ENCODE measurements around the gene JPH3.

JPH3 gene

GRCh38 chr16:87682852-87683399 lies 80.6 kb downstream of the JPH3 start:
- no peak for TF ChIP-seq ZNF274 (IDR thresholded peaks at IDR 0.05; ENCODE audit: low read depth, low read length)
- TF ChIP-seq SUZ12 (IDR thresholded peaks at IDR 0.05; ENCODE audit: extremely low read depth, insufficient read depth, insufficient read length), result no peak
- no peak for TF ChIP-seq YY1 (IDR thresholded peaks at IDR 0.05; ENCODE audit: insufficient read depth, insufficient read length)
- no peak for DNase-seq (ENCODE audit: low read depth, low spot score)
- no peaks in the 10 kb centered on the region for H3K9me3 ChIP-seq (ENCODE audit: insufficient read depth, low read length)
- peaks cover 7% of the 10 kb centered on the region for H3K4me1 ChIP-seq (ENCODE audit: insufficient read depth, insufficient read length)
- H3K27me3 ChIP-seq (ENCODE audit: insufficient read depth, insufficient read length), result no peaks in the 10 kb centered on the region
- H3K9ac ChIP-seq (ENCODE audit: insufficient read length, low read depth), result no peak overlapping the region
- peaks cover 4% of the 10 kb centered on the region for H3K36me3 ChIP-seq (ENCODE audit: insufficient read depth, insufficient read length, low read length)
- no peak overlapping the region for H3K4me3 ChIP-seq (ENCODE audit: insufficient read length, low read depth)

GRCh38 chr16:87684106-87684677 lies 81.9 kb downstream of the JPH3 start:
- Histone ChIP-seq H3K9ac (ENCODE audit: insufficient read length, low read depth) (no peak overlapping the region), H3K4me1 (ENCODE audit: insufficient read depth, insufficient read length) (peaks cover 9% of the 10 kb centered on the region), H3K36me3 (ENCODE audit: insufficient read depth, insufficient read length, low read length) (peaks cover 4% of the 10 kb centered on the region), H3K4me3 (ENCODE audit: insufficient read length, low read depth) (no peak overlapping the region), H3K9me3 (ENCODE audit: insufficient read depth, low read length) (no peaks in the 10 kb centered on the region), H3K27me3 (ENCODE audit: insufficient read depth, insufficient read length) (no peaks in the 10 kb centered on the region)
- TF ChIP-seq YY1 (IDR thresholded peaks at IDR 0.05; ENCODE audit: insufficient read depth, insufficient read length) (no peak), ZNF274 (IDR thresholded peaks at IDR 0.05; ENCODE audit: low read depth, low read length) (no peak)
- DNase-seq (ENCODE audit: low read depth, low spot score), result no peak

DNA sequence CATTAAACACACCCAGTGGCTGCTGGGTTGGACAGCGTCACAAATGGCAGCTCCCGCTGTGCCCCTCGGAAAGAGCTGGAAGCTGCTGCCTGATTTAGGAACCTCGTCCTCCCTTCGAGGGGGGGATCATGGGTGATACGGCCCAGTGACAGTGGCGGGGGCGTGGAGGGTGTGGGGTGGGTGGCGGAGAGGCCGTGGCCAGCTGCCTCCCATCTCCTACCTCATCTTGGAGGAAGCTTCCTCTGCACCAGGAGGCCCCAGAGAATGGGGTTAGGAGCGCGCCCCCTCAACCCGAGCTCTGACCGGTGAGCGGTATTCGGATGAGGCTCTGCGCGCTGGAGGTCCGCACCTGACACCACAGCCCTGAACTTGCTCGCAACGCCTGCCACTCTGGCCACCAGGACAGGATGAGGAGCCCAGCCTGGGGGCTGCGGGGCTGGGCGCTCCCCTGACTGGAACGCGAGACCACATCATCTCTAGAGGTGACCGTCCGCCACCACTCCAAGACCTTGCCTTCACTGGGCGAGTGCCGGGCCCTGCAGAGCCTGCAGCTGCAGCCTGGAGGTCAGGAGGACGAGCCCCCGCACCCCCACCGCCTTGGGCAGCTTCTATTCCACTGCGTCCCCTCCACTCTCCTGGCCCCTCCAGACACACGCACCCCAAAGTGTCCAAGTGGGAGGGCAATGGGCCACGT lies 82.5 kb downstream of the JPH3 start:
- Histone ChIP-seq H3K4me3 (ENCODE audit: insufficient read length, low read depth) (no peak overlapping the region), H3K9ac (ENCODE audit: insufficient read length, low read depth) (no peak overlapping the region), H3K4me1 (ENCODE audit: insufficient read depth, insufficient read length) (peaks cover 11% of the 10 kb centered on the region), H3K27me3 (ENCODE audit: insufficient read depth, insufficient read length) (no peaks in the 10 kb centered on the region), H3K36me3 (ENCODE audit: insufficient read depth, insufficient read length, low read length) (peaks cover 4% of the 10 kb centered on the region), H3K9me3 (ENCODE audit: insufficient read depth, low read length) (no peaks in the 10 kb centered on the region)
- DNase-seq (ENCODE audit: low read depth, low spot score), result no peak
- no peak for TF ChIP-seq ZNF274 (IDR thresholded peaks at IDR 0.05; ENCODE audit: low read depth, low read length)
- TF ChIP-seq SUZ12 (IDR thresholded peaks at IDR 0.05; ENCODE audit: extremely low read depth, insufficient read depth, insufficient read length), result no peak
- TF ChIP-seq YY1 (IDR thresholded peaks at IDR 0.05; ENCODE audit: insufficient read depth, insufficient read length), result no peak

DNA sequence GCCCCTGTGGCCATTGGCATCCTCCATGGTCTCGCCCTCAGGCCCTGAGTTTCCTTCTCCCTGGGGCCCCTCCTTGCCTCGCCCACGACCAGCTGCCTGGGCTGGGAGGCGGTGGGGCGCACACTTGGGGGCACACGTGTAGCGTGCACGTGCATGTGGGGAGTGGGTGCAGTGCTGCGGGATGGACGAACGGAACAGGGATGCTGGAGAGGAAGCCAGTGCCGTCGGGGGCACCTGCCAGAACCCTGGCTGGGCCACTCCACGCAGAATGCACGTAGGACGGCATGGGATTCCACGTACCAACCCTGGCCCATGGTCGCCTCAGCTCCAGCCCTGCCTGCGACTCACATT lies 83.1 kb downstream of the JPH3 start:
- Histone ChIP-seq H3K4me3 (ENCODE audit: insufficient read length, low read depth) (no peak overlapping the region), H3K9me3 (ENCODE audit: insufficient read depth, low read length) (no peaks in the 10 kb centered on the region), H3K36me3 (ENCODE audit: insufficient read depth, insufficient read length, low read length) (peaks cover 5% of the 10 kb centered on the region), H3K9ac (ENCODE audit: insufficient read length, low read depth) (no peak overlapping the region), H3K27me3 (ENCODE audit: insufficient read depth, insufficient read length) (no peaks in the 10 kb centered on the region), H3K4me1 (ENCODE audit: insufficient read depth, insufficient read length) (peaks cover 6% of the 10 kb centered on the region)
- DNase-seq (ENCODE audit: low read depth, low spot score), result no peak
- TF ChIP-seq YY1 (IDR thresholded peaks at IDR 0.05; ENCODE audit: insufficient read depth, insufficient read length) (no peak), ZNF274 (IDR thresholded peaks at IDR 0.05; ENCODE audit: low read depth, low read length) (no peak), SUZ12 (IDR thresholded peaks at IDR 0.05; ENCODE audit: extremely low read depth, insufficient read depth, insufficient read length) (no peak)

GRCh38 chr16:87685766-87686165 lies 83.5 kb downstream of the JPH3 start:
- Histone ChIP-seq H3K4me1 (ENCODE audit: insufficient read depth, insufficient read length) (peaks cover 6% of the 10 kb centered on the region), H3K4me3 (ENCODE audit: insufficient read length, low read depth) (no peak overlapping the region), H3K9me3 (ENCODE audit: insufficient read depth, low read length) (no peaks in the 10 kb centered on the region), H3K36me3 (ENCODE audit: insufficient read depth, insufficient read length, low read length) (peaks cover 8% of the 10 kb centered on the region), H3K9ac (ENCODE audit: insufficient read length, low read depth) (no peak overlapping the region), H3K27me3 (ENCODE audit: insufficient read depth, insufficient read length) (no peaks in the 10 kb centered on the region)
- TF ChIP-seq SUZ12 (IDR thresholded peaks at IDR 0.05; ENCODE audit: extremely low read depth, insufficient read depth, insufficient read length) (no peak), ZNF274 (IDR thresholded peaks at IDR 0.05; ENCODE audit: low read depth, low read length) (no peak), YY1 (IDR thresholded peaks at IDR 0.05; ENCODE audit: insufficient read depth, insufficient read length) (no peak)
- no peak for DNase-seq (ENCODE audit: low read depth, low spot score)

DNA sequence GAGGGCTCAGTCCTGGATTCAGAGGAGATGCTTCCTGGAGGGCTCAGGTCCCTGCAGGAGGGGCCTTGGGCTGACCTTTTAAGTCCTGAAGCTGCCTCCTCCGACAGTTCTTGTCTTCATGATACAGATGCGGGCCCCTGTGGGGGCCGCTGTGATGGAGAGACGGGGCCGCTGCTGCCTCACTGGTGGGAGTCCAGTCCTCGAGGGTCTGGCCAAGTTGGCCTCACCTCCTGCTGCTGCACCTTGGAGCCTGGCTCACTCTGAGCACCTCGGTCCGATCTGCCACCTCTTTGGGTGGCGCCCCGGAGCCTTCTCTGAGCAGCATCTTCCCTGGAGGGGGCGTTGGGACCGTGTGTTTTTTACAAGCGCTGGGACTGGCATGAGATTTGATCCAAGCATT lies 84.4 kb downstream of the JPH3 start:
- Histone ChIP-seq H3K9me3 (ENCODE audit: insufficient read depth, low read length) (no peaks in the 10 kb centered on the region), H3K4me1 (ENCODE audit: insufficient read depth, insufficient read length) (peaks cover 9% of the 10 kb centered on the region), H3K27me3 (ENCODE audit: insufficient read depth, insufficient read length) (no peaks in the 10 kb centered on the region), H3K9ac (ENCODE audit: insufficient read length, low read depth) (no peak overlapping the region), H3K4me3 (ENCODE audit: insufficient read length, low read depth) (no peak overlapping the region), H3K36me3 (ENCODE audit: insufficient read depth, insufficient read length, low read length) (peaks cover 8% of the 10 kb centered on the region)
- DNase-seq (ENCODE audit: low read depth, low spot score), result no peak
- TF ChIP-seq YY1 (IDR thresholded peaks at IDR 0.05; ENCODE audit: insufficient read depth, insufficient read length), result no peak

- TF ChIP-seq SUZ12 (IDR thresholded peaks at IDR 0.05; ENCODE audit: extremely low read depth, insufficient read depth, insufficient read length) (no peak), YY1 (IDR thresholded peaks at IDR 0.05; ENCODE audit: insufficient read depth, insufficient read length) (no peak), ZNF274 (IDR thresholded peaks at IDR 0.05; ENCODE audit: low read depth, low read length) (no peak)
- H3K4me3 ChIP-seq (ENCODE audit: insufficient read length, low read depth), result no peak overlapping the region
- DNase-seq (ENCODE audit: low read depth, low spot score), result no peak
- no peaks in the 10 kb centered on the region for H3K9me3 ChIP-seq (ENCODE audit: insufficient read depth, low read length)
- no peaks in the 10 kb centered on the region for H3K27me3 ChIP-seq (ENCODE audit: insufficient read depth, insufficient read length)
- peaks cover 8% of the 10 kb centered on the region for H3K36me3 ChIP-seq (ENCODE audit: insufficient read depth, insufficient read length, low read length)
- H3K9ac ChIP-seq (ENCODE audit: insufficient read length, low read depth), result no peak overlapping the region
- peaks cover 9% of the 10 kb centered on the region for H3K4me1 ChIP-seq (ENCODE audit: insufficient read depth, insufficient read length)
These were observed 85.0 kb downstream of the JPH3 start for GRCh38 chr16:87687126-87687910.
